Ishikawa (cell line): ENCODE data around the gene PTCD1.

Experiments
- CREB1 ChIP-seq: IDR thresholded peaks from 2 replicates; pipeline ENCODE4 v1.6.1; 2012; ENCODE audit warnings: low read depth
- EGR1 ChIP-seq: IDR thresholded peaks from 2 replicates; pipeline ENCODE4 v1.6.1; 2012
- EP300 ChIP-seq: IDR thresholded peaks from 2 replicates; pipeline ENCODE4 v1.6.1; 2012; ENCODE audit warnings: borderline replicate concordance
- RAD21 ChIP-seq: IDR thresholded peaks from 2 replicates; pipeline ENCODE4 v1.6.1; 2012; ENCODE audit warnings: low read depth
- TAF1 ChIP-seq: IDR thresholded peaks from 2 replicates; pipeline ENCODE4 v1.6.1; 2012; ENCODE audit warnings: low read depth, mild to moderate bottlenecking
- TCF12 ChIP-seq: IDR thresholded peaks from 2 replicates; pipeline ENCODE4 v1.6.1; 2012; ENCODE audit warnings: low read depth
- TEAD4 ChIP-seq: IDR thresholded peaks from 2 replicates; pipeline ENCODE4 v1.6.1; 2012
- YY1 ChIP-seq: IDR thresholded peaks from 2 replicates; pipeline ENCODE4 v1.6.1; 2012; ENCODE audit warnings: low read depth
- TF ChIP-seq, protein P1 (sequence below): IDR thresholded peaks from 2 replicates; pipeline ENCODE4 v1.6.1; 2012
- TF ChIP-seq, protein P2 (sequence below): IDR thresholded peaks from 2 replicates; pipeline ENCODE4 v1.6.1; 2012; ENCODE audit warnings: low read depth, mild to moderate bottlenecking
- TF ChIP-seq, protein P3 (sequence below): IDR thresholded peaks from 2 replicates; pipeline ENCODE4 v1.6.1; 2012

DNA sequence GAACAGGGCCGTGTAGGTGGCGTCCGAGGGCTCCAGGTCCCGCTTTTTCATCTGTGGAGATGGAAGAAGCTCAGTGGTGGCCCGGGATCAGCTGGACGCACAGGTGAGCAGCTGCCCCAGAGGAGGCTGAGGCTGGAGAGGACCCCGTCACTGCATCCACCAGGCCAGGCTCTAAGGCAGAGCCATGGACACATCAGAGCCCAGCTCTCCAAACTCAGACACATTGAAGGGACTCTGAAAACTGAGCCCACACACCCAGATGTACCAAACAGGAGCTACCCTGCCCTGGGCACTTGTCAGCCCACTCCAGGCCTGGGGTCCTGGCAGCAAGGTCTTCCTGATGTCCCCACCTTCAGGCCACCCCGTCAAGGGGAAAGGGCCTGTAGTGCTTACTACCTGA, 8.8 kb downstream of the PTCD1 start:
- TF ChIP-seq TEAD4 (no peak), CREB1 (no peak), EGR1 (no peak), RAD21 (no peak), TAF1 (no peak), EP300 (no peak), YY1 (no peak), TCF12 (no peak)
- TF ChIP-seq, protein P1, sequence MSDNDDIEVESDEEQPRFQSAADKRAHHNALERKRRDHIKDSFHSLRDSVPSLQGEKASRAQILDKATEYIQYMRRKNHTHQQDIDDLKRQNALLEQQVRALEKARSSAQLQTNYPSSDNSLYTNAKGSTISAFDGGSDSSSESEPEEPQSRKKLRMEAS, result no peak
- TF ChIP-seq, protein P2, sequence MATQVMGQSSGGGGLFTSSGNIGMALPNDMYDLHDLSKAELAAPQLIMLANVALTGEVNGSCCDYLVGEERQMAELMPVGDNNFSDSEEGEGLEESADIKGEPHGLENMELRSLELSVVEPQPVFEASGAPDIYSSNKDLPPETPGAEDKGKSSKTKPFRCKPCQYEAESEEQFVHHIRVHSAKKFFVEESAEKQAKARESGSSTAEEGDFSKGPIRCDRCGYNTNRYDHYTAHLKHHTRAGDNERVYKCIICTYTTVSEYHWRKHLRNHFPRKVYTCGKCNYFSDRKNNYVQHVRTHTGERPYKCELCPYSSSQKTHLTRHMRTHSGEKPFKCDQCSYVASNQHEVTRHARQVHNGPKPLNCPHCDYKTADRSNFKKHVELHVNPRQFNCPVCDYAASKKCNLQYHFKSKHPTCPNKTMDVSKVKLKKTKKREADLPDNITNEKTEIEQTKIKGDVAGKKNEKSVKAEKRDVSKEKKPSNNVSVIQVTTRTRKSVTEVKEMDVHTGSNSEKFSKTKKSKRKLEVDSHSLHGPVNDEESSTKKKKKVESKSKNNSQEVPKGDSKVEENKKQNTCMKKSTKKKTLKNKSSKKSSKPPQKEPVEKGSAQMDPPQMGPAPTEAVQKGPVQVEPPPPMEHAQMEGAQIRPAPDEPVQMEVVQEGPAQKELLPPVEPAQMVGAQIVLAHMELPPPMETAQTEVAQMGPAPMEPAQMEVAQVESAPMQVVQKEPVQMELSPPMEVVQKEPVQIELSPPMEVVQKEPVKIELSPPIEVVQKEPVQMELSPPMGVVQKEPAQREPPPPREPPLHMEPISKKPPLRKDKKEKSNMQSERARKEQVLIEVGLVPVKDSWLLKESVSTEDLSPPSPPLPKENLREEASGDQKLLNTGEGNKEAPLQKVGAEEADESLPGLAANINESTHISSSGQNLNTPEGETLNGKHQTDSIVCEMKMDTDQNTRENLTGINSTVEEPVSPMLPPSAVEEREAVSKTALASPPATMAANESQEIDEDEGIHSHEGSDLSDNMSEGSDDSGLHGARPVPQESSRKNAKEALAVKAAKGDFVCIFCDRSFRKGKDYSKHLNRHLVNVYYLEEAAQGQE, result no peak
- TF ChIP-seq, protein P3, sequence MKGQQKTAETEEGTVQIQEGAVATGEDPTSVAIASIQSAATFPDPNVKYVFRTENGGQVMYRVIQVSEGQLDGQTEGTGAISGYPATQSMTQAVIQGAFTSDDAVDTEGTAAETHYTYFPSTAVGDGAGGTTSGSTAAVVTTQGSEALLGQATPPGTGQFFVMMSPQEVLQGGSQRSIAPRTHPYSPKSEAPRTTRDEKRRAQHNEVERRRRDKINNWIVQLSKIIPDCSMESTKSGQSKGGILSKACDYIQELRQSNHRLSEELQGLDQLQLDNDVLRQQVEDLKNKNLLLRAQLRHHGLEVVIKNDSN, result no peak
